Measurements from ENCODE around the gene MCM3AP. TPM values are rescaled to one million over a fixed set of nuclear protein-coding genes. Genes with fewer than 3 reads are reported as not detected.

The MCM3AP gene
- polyA plus RNA-seq, 1 donor = 64.0 TPM

DNA sequence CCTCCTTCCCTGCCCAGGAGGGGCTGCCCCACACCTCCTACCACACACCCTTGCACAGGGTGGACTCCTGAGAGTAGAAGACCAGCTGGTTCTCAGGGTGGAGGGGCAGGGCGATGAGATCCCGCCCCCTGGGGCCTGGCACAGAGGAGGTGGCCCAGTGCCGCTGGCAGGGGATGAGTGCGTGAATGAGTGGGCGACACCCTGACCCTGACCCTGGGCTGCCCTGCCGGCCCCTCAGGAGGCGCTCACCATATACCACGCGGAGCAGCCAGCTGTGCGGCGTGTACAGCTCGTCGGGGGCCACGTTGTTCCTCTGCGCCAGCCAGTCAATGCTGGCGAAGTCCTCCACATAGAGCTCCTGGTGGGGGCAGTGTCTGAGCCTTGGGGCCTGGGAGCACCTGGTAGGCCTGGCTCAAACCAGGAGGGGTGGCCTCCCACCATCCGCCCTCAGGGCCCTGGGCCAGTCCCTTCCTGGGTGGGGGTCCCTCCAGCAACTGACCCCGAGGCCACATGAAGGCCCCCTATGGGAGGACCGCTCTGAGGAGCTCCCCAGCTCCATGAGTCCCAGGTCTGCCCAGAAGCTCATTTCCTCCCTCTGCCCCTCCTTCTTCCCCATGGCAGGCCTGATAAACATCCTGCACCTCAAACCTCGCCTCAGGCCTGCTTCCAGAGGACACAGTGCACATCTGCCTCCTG lies 69.8 kb downstream of the MCM3AP start:
- DNase-seq = no peak

DNA sequence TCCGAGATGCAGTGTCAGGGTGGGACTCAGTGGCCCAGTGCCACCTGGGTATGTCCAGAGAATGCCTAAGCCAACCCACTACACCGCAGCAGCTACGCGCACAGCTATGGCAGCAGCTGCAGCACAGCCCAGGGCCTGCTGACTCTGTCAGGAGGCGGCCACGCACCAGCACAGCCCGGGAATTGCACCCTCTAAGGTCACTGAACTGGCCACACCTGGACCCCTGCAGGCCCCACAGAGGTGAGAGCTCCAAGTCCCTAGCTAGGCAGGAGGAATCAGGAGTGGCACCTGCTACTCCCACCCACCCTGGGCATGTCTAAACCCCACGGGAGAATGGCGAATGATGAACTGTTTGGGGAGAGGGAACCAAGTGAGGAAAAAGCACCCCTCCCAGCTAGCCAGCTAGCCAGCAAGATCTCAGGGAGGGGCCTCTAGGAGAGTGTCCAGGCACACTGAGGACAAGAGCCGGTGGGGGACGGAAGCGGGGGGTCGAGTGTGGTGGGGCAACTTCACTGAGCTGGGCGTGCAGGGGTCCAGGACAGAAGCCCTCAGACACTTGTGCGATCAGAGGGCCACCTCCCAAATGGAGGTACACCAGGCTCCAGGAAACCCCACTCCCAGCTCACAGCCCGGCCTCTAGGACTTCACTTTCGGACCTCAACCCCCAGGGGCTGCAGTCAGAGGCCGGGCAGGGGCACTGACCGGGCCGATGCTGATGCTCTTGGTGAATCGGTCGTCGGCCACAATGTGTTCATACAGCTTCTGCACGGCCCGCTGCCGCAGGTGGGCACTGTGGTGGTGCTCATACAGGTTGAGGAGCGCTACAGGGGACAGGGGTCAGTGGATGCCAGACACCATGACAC lies 70.7 kb downstream of the MCM3AP start:
- DNase-seq = no peak

- DNase-seq = no peak
Measured at GRCh38 chr21:46213620-46214286, 71.7 kb downstream of the MCM3AP start.

DNA sequence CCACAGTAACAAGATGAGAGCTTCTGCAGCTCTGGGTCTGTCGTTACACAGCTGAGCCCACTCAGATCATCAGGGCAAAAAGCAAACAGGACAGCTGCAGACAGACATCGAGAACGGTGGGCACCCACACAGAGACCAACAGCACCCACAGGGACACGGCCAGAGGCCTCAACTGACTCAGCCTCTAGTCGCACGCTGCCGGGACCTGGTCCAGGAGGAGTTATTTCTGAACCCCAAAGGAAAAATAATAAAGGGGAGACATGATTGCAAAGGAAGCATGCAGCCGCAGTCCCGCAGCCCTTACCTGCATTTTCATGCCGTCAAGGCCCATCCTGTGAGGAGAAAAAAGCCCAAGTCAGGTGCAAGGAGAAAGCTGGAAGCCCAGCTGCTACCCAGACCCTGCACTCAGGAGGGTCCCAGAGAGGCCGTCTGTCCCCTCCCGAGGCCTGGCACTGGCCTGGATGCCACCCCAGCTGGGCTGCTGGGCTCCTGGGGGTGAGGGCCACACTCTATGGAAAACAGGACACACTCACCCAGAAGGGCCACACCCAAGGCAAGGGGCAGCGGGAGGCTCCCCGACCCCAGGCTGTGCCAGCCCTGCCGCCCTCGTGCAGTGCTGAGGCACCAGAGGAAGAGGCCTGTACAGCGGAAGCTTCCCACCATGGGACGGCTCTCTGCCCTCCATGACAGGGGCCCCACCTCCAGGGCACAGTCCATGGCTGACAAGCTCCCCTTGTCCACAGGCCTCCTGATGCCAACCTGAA lies 72.5 kb downstream of the MCM3AP start:
- DNase-seq = no peak

GRCh38 chr21:46211786-46212720 lies 73.4 kb downstream of the MCM3AP start:
- DNase-seq = no peak

DNA sequence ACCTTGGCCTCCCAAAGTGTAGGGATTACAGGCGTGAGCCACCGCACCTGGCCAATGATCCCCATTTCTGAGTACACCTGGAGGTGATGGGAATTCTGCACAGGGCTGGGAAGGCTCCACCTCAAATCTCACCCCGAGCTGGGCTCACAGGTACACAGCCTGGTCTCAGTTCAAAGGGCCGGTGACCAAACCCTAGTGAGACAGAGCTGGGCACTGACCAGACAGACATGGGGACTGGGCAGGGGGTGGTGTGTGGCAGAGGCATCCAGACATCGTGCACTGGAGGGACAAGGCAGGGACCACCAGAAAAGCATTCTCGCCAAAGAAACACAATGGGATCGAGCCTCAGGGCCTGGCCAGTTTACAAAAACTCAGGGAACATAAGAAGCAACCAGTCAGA lies 74.0 kb downstream of the MCM3AP start:
- DNase-seq = no peak

GRCh38 chr21:46210378-46211136 lies 74.9 kb downstream of the MCM3AP start:
- no peak for DNase-seq

DNA sequence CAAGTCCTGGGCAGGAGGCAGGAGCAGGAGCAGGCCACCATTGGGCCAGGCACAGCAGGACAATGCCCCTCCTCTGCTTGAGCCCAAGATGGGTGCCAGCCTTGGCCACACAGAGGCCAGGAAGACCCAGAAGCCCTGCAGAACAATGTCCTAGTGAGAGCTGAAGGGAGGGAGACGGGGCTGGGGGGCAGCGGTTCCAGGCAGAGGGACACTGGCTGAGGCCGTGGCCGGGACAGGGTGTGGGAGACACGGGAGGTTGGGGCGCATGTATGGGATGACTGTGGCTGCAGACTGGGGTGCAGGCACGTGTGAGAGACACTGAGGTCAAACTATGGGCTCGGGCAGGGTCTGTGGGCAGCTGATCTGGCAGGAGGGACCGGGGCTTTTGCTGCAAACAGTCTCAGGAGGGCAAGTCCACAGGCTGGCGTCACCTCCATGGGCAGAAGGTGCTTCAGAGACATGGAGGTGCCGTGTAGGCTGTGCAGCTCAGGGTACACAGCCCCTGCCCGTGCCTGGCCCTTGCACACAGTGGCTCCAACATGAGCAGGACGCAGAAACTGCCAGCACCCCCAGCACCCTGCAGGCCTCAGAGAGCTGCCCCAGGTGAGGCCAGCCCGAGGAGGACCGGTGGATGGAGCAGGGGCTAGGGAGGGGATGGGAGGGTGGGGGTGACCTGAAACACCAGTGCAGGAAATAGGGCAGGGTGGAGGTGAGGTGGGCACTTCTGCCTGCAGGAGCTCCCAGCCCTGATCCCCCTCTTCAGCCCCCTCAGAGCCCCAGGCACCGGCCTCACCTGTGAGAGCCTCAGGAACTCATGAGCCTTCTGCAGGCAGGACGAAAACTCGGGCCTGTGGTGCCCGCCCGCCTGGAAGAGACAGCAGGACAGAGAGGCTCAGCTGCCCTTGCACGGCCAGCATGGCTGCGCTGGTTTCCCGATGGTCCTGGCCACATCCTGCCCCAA lies 76.4 kb downstream of the MCM3AP start:
- DNase-seq = no peak

DNA sequence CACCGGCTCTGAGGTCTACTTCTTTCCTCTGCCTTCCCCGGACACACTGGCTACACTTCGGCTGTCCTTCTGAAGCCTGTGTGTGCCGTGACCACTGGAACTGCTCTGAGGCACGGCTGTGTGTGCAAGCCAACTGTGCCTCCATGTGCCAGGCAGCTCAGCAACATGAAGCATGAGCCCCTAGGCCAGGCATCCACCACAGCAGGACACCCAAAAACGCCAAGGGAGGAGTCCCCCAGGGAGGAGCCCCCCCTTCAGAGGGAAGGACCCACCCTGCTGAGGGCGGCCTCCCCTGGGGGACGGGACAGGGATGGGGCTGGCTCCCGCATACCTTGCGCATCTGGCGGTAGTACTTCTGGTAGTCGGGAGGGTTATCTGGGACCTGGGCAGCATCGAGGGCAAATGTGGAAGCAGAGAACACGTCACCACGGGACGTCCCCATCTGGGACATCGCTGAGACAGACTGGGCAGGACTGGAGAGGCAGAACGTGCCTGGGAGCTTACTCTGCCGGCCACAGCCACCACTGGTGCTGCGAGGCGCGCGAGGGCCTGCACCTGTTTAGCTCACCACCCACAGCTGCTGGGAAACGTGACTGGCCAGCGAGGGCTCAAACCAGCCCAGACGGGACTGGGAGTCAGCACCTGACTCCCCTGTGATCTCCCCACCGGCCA lies 77.4 kb downstream of the MCM3AP start:
- DNase-seq = no peak

GRCh38 chr21:46207006-46207919 lies 78.1 kb downstream of the MCM3AP start:
- DNase-seq = no peak

- no peak for DNase-seq
Measured at GRCh38 chr21:46206163-46207005, 79.0 kb downstream of the MCM3AP start.

DNA sequence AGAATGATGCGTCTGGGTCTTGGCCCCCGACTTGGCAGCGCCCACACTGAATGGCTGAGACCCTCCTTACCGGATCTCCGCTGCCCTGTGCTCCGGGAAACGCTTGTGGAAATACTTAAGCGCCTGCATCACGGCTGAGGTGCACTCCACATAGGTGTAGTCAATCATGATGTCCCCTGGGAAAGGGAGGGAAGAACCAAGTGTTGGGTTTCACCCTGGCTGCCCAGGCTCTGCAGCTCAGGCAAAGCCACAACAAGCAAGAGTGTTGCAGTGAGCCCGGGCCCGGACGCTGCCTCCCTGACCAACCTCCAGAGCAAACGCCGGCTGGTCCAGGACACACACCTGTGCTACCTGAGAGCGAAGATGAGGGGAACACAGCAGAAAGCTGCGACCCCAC lies 79.6 kb downstream of the MCM3AP start:
- DNase-seq = no peak

DNA sequence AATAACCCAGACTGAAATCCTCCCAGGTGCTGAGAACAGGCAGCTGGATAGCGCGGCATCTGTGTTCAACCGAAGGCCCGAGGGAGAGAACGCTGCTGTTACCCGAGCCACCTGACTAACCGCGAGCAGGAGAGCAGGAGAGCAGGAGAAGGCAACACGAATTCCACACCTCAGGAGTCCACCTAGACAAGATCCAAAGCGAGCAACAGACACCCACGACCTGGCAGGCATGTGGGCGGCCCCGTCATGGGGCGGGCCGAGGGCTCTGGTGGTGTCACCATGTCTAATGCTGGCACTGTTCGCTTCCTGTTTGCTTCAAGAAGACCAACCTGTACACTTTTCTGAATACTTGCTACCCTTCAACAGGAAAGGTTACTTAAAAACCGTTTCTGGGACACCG lies 80.2 kb downstream of the MCM3AP start:
- no peak for DNase-seq

- no peak for DNase-seq
Measured at GRCh38 chr21:46203203-46203600, 82.2 kb downstream of the MCM3AP start.

DNA sequence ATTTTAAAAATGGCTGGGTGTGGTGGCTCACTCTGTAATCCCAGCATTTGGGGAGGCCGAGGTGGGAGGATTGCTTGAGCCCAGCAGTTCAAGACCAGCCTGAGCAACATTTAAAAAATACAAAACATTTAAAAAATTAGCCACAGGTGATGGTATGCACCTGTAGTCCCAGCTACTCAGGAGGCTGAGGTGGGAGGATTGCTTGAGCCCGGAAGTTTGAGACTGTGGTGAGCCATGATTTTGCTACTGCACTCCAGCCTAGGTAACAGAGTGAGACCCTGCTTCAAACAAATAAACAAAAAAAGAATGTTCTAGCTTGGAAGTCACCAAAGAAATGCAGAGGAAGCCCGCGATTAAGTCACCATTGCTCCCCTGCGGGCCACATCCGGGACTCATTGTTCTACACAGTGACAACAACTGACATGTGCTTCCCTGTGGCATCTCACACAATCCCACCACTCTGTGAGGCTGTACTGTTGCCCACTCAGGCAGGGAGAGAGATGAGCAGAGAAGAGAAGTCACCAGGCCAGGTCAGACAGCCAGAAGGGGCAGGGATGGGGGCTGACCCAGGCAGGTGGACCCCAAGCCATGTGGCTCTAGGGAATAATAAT lies 82.7 kb downstream of the MCM3AP start:
- DNase-seq = no peak
